Uterus (tissue), 4 donors: ENCODE results near the gene ARMH4. TPM values are rescaled to one million over a fixed set of nuclear protein-coding genes. Genes with fewer than 3 reads are reported as not detected.

ENCODE experiments used
- DNase-seq, 2 donors: peaks; one replicate each; pipeline ENCODE4 v3.0.0-alpha.2; 2019 to 2020
- H3K27ac ChIP-seq, 2 donors: fragments of 200-600 bp; sonication (generic); 1 replicate in 1 of 2; 2 replicates in 1 of 2; pipeline ENCODE4 v1.5.1; 2016 to 2018
- H3K27me3 ChIP-seq, 2 donors: fragments of 200-600 bp; sonication (generic); one replicate each; pipeline ENCODE4 v1.5.1; 2018 to 2019; ENCODE audit warnings: control low read depth in 1 of 2
- H3K36me3 ChIP-seq, 2 donors: fragments of 200-600 bp; sonication (generic); one replicate each; pipeline ENCODE4 v1.5.1; 2019; ENCODE audit warnings: control low read depth in 1 of 2
- H3K4me1 ChIP-seq, 2 donors: fragments of 200-600 bp; sonication (generic); one replicate each; pipeline ENCODE4 v1.5.1; 2018 to 2019; ENCODE audit warnings: control low read depth in 1 of 2
- H3K4me3 ChIP-seq, 2 donors: fragments of 200-600 bp; sonication (generic); 1 replicate in 1 of 2; 2 replicates in 1 of 2; pipeline ENCODE4 v1.5.1; 2018 to 2019; ENCODE audit warnings: mild to moderate bottlenecking in 1 of 2
- H3K9me3 ChIP-seq, 2 donors: fragments of 200-600 bp; sonication (generic); one replicate each; pipeline ENCODE4 v1.5.1; 2019; ENCODE audit warnings: control low read depth in 1 of 2
- POLR2A ChIP-seq, 2 donors: fragments of 450-650 bp; IDR thresholded peaks; one replicate each; pipeline ENCODE4 v1.6.1; 2016; ENCODE audit warnings: antibody characterized with exemption in 2 of 2, mild to moderate bottlenecking in 1 of 2, moderate library complexity in 1 of 2
- intact Hi-C: fragments of 100-400 bp; cut with DNase I; formaldehyde crosslinking; loops from one replicate; pipeline ENCODE4 v1.15.1; 2023; ENCODE audit warnings: low total_unique reads
- total RNA-seq, 4 donors: library from RNA; depleted of rRNA in 3 of 4; stranded (reverse); fragments of >200 nt in 3 of 4; gene quantifications; one replicate each; pipeline versions ENCODE4 v1.1.0 to v1.2.4, GENCODE V29; 2014 to 2023
- TF ChIP-seq, protein P1 (sequence below), 4 experiments: fragments of 200-600 bp in 2 of 4; fragments of 450-650 bp in 2 of 4; sonication (generic) in 2 of 4; IDR thresholded peaks; one replicate each; pipeline ENCODE4 v1.5.1; 2016 to 2019; ENCODE audit warnings: antibody characterized with exemption in 4 of 4, mild to moderate bottlenecking in 2 of 4, moderate library complexity in 1 of 4
- donor health status: DM: yes; HTN: yes; CAD: no.

The ARMH4 gene
- total RNA-seq, 4 donors from 2014 or later: 8.2 to 49.9 (median 11.2) TPM

GRCh38 chr14:58121530-58122186 is 30.4 kb downstream of the ARMH4 start:
- H3K4me3 ChIP-seq: no peak overlapping the region
- no peaks in the 10 kb centered on the region for H3K27me3 ChIP-seq
- no peak overlapping the region for H3K27ac ChIP-seq
- intact Hi-C loops: no loop called here
- TF ChIP-seq, protein P1, sequence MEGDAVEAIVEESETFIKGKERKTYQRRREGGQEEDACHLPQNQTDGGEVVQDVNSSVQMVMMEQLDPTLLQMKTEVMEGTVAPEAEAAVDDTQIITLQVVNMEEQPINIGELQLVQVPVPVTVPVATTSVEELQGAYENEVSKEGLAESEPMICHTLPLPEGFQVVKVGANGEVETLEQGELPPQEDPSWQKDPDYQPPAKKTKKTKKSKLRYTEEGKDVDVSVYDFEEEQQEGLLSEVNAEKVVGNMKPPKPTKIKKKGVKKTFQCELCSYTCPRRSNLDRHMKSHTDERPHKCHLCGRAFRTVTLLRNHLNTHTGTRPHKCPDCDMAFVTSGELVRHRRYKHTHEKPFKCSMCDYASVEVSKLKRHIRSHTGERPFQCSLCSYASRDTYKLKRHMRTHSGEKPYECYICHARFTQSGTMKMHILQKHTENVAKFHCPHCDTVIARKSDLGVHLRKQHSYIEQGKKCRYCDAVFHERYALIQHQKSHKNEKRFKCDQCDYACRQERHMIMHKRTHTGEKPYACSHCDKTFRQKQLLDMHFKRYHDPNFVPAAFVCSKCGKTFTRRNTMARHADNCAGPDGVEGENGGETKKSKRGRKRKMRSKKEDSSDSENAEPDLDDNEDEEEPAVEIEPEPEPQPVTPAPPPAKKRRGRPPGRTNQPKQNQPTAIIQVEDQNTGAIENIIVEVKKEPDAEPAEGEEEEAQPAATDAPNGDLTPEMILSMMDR (IDR thresholded peaks at IDR 0.05): no peak
- no peak for TF ChIP-seq POLR2A (IDR thresholded peaks at IDR 0.05)
- no peaks in the 10 kb centered on the region for H3K4me1 ChIP-seq
- DNase-seq: no peak
- H3K9me3 ChIP-seq: no peaks in the 10 kb centered on the region
- H3K36me3 ChIP-seq: no peaks in the 10 kb centered on the region

GRCh38 chr14:58119381-58119780 is 32.6 kb downstream of the ARMH4 start:
- Histone ChIP-seq H3K27ac (no peak overlapping the region), H3K9me3 (no peaks in the 10 kb centered on the region), H3K27me3 (no peaks in the 10 kb centered on the region), H3K4me3 (no peak overlapping the region), H3K4me1 (no peaks in the 10 kb centered on the region), H3K36me3 (no peaks in the 10 kb centered on the region)
- intact Hi-C loops: no loop called here
- TF ChIP-seq, protein P1 (IDR thresholded peaks at IDR 0.05): no peak
- TF ChIP-seq POLR2A (IDR thresholded peaks at IDR 0.05): no peak
- DNase-seq: no peak

DNA sequence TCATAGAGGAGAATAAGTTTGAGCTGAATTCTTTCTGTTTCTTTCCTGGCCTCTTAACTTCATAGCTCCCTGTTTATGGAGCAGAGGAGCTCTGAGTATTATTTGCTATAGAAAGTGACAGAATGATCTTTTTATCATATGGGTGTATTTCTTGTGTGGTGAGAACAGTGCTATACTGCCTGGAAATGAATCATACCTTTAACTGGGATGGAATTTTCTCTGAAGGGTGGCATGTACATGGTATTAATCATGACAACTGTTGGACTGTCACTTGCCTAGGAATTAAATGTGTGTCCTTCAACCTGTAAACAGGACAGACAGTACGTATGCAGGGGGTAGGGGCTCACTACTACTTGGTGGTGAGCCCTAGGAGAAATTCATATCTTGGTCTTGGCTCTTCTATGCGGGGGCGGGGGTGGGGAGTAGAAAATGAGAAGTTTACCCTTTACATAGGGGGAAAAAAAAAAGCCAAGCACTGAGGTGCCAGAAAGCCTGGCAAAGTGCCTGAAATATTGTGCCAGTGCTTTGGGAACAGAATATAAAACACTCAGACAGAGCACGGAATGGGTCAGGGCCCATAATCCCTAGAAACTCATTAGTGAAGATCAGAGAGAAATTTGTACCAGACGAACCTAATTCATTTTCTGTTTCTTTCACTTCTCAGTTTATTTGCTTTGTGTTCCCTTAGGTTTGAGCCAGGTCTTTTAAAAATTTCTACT is 33.8 kb downstream of the ARMH4 start:
- TF ChIP-seq, protein P1 (IDR thresholded peaks at IDR 0.05): no peak
- no peak for TF ChIP-seq POLR2A (IDR thresholded peaks at IDR 0.05)
- intact Hi-C loops: no loop called here

DNA sequence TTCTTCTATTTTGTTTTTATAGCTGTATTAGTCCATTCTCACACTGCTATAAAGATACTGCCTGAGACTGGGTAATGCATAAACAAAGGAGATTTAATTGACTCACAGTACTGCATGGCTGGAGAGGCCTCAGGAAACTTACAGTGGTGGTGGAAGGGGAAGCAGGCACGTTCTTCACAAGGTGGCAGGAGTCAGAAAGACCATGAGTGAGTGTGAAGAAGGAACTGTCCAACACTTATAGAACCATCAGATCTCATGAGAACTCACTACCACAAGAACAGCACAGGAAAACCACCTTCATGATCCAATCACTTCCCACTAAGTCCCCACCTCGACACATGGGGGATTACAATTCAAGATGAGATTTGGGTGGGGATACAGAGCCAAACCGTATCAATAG is 42.3 kb downstream of the ARMH4 start:
- Histone ChIP-seq H3K36me3 (no peaks in the 10 kb centered on the region), H3K9me3 (no peaks in the 10 kb centered on the region), H3K4me3 (no peak overlapping the region), H3K4me1 (no peaks in the 10 kb centered on the region), H3K27ac (no peak overlapping the region), H3K27me3 (no peaks in the 10 kb centered on the region)
- intact Hi-C loops: no loop called here
- TF ChIP-seq, protein P1 (IDR thresholded peaks at IDR 0.05): no peak
- TF ChIP-seq POLR2A (IDR thresholded peaks at IDR 0.05): no peak
- no peak for DNase-seq

More for the DNA sequence above, 33.8 kb downstream of the ARMH4 start:
- Histone ChIP-seq H3K27ac (no peak overlapping the region), H3K4me3 (no peak overlapping the region), H3K4me1 (no peaks in the 10 kb centered on the region), H3K9me3 (no peaks in the 10 kb centered on the region), H3K27me3 (no peaks in the 10 kb centered on the region), H3K36me3 (no peaks in the 10 kb centered on the region)
- no peak for DNase-seq

DNA sequence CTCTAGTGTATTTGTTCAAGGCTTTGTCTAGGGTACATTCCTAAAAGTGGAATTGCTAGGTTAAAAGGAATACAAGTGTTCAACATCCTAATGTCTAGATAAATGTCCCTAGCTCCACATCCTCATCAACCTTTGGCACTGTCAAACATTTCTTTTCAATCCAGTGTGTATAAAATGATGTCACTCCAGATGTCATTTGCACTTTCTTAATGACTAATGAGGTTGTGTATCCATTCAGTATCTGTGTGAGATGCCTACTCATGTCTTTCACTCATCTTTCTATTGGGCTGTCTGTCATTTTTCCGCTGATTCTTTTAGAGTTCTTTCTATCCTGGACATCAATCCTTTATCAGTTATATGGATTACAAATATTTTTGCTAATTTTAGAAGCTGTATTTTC is 43.3 kb downstream of the ARMH4 start:
- intact Hi-C loops: no loop called here
- DNase-seq: no peak

More for the DNA sequence above, 43.3 kb downstream of the ARMH4 start:
- Histone ChIP-seq H3K4me1 (no peaks in the 10 kb centered on the region), H3K4me3 (no peak overlapping the region), H3K36me3 (no peaks in the 10 kb centered on the region), H3K27me3 (no peaks in the 10 kb centered on the region), H3K9me3 (no peaks in the 10 kb centered on the region), H3K27ac (no peak overlapping the region)
- TF ChIP-seq, protein P1 (IDR thresholded peaks at IDR 0.05): no peak
- no peak for TF ChIP-seq POLR2A (IDR thresholded peaks at IDR 0.05)
